ENCODE results near the gene MYO1G.

The MYO1G gene

DNA sequence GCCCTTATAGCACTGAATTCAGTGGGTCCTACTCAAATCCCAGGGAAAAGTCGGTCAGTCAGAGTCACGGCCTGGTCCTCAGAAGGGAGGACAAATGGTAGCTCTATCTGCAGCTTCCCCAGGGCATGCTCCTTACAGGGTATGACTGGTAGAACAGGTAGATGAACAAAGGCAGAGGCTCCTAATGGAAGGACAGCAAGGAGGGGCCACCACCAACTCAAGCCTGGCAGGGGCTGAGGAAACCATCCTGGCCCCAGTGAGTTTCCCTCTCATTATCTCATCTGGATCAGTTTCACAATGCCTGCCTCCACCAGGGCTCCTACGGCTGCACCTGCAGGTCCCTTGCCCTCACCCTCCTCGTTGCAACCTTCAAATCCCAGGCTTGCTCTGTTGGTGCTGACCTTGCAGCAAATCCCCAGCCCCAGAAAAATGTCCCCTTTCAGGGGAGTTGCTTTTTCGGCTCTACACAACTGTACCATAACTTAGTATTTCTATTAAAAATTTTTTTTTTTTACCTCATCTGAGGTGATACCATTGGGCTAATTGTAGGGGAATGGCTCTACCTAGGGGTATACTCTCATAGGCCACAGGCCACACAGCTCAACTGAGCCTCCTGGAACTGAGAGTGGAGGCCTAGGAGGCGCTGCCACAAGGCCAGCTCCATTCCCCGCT lies 2.4 kb upstream of the MYO1G start:
- peak in 1 of 3 donors; percentile 47 for DNase-seq (ENCODE audit: low read depth in 2 of 3, low spot score in 1 of 3)

- DNase-seq (ENCODE audit: low read depth in 2 of 3, low spot score in 1 of 3) = peak; percentile 74 to 87 (median 83)
Observed at GRCh38 chr7:44980393-44981034, 1.7 kb upstream of the MYO1G start.

- no peak for DNase-seq (ENCODE audit: low read depth in 2 of 3, low spot score in 1 of 3)
Observed at GRCh38 chr7:44979481-44980392, 922 bp upstream of the MYO1G start.

GRCh38 chr7:44977959-44978335 lies 868 bp downstream of the MYO1G start:
- no peak for DNase-seq (ENCODE audit: low read depth in 2 of 3, low spot score in 1 of 3)

GRCh38 chr7:44977304-44977958 lies 1.4 kb downstream of the MYO1G start:
- peak; percentile 72 to 76 (median 72) for DNase-seq (ENCODE audit: low read depth in 2 of 3, low spot score in 1 of 3)

DNA sequence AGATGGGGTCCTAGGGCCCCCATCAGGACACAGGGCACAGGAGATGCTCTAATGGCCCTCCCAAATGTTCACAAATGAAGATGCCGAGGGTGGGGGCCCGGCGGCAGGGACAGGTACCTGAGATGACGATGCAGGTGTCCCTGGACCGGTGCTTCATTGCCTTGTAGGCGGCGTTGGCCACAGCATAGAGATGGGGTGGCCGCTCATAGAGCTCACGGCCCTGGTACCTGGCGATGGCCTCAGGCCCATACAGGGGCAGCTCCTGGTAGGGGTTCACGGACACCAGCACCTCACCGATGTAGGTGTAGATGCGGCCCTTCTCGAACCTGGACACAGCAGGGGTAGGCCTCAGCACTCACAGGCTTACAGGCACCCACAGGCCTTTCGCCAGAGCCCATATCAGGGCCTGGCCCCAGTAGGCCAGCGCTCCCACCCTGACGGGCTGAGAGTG lies 2.0 kb downstream of the MYO1G start:
- DNase-seq (ENCODE audit: low read depth in 2 of 3, low spot score in 1 of 3) = no peak

GRCh38 chr7:44976040-44976745 lies 2.6 kb downstream of the MYO1G start:
- DNase-seq (ENCODE audit: low read depth in 2 of 3, low spot score in 1 of 3) = no peak

GRCh38 chr7:44975331-44976039 lies 3.3 kb downstream of the MYO1G start:
- DNase-seq (ENCODE audit: low read depth in 2 of 3, low spot score in 1 of 3) = no peak

DNA sequence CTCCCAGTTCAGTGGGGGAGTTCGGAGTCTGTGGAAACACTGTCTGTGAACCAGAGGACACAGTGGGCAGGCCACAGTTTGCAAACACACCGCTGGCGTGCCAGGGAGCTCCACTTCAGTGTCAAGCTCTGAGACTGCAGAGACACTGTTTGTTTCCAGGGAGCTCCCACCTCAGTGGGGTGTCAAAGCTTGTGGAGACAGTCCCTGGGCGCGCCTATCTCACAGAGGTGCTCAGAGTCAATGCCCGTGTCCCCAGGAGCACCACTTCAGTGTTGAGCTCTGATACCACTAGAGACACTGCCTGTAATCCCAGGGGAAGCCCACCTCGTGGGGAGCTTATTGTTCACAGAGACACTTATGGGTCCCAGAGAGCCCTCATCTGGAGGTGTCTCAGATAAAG lies 4.3 kb downstream of the MYO1G start:
- no peak for DNase-seq (ENCODE audit: low read depth in 2 of 3, low spot score in 1 of 3)

GRCh38 chr7:44973610-44974401 lies 5.0 kb downstream of the MYO1G start:
- no peak for DNase-seq (ENCODE audit: low read depth in 2 of 3, low spot score in 1 of 3)

DNA sequence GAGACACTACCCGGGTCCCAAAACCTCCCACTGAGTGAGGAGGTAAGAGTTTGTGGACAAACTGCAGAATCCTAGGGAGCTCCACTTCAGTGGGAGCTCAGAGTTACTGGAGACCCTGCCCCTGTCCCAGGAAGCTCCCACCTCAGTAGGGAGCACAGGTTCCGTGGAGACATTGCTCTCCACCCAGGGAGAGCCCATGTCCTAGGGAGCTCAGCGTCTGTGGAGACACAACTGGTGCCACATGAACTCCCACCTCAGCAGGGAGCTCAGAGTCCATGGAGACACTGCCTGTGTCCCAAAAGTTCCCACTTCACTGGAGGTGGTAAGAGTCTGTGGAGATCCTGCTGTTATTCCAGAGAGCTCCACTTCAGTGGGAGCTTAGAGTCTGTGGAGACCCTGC lies 6.3 kb downstream of the MYO1G start:
- no peak for DNase-seq (ENCODE audit: low read depth in 2 of 3, low spot score in 1 of 3)

- no peak for DNase-seq (ENCODE audit: low read depth in 2 of 3, low spot score in 1 of 3)
Observed at GRCh38 chr7:44971902-44972441, 6.8 kb downstream of the MYO1G start.

DNA sequence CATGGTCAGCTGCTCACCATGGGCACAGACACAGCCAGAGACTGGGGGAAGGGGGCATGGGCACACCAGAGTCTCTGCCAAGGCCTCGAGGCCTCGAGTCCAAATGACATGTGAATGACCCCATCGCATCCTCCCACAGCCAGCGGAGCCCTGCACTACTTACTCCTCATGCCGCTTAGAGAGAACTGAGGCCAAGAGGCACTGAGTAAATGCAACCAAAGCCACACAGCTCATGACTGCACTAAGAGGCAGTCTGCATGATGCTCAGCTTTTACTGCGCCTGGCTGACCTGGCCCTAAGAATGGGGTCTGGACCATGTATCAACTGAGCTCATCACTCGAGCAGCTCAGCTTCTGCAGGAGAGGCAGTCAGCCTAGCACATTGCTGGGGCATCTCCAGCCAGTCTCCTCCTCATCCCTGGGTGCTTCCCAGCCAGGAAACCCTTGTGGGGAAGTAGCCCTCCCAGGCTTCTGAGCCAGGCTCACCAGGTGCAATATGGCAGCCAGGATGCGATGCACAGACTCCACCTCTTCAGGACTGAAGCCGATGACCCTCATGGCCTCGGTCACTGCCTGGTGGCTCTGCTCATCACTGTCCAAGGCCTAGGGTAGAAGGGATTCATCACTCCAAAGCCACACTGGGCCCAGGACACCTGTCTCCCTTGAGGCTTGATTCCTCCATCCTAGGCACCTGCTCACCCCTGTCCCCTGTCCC lies 7.5 kb downstream of the MYO1G start:
- no peak for DNase-seq (ENCODE audit: low read depth in 2 of 3, low spot score in 1 of 3)

DNA sequence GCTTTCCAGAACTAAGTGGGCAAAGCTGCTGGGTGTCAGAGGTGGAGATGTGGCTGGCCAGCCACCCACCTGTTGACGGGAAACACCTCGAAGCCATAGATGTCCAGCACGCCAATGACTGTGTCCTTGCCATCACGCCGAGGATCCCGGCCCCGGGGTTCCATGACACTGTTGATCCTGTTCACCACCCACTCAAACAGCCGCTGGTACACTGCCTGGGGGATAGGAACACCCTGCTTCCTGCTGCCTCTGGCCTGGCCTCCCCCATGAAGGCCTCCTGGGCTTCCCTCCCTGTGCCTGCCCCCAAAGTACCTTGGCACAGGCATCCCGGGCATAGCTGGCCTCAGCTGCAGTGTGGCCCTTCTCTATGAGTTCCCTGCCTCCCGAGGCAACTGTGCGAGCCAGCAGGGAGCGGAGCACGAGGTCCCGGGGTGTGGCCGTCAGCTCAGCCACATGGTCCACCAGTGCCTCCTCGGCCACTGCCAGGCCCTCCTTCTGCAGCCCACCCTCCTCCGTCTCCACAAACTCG lies 8.2 kb downstream of the MYO1G start:
- no peak for DNase-seq (ENCODE audit: low read depth in 2 of 3, low spot score in 1 of 3)

GRCh38 chr7:44969701-44970522 lies 8.9 kb downstream of the MYO1G start:
- DNase-seq (ENCODE audit: low read depth in 2 of 3, low spot score in 1 of 3) = no peak

DNA sequence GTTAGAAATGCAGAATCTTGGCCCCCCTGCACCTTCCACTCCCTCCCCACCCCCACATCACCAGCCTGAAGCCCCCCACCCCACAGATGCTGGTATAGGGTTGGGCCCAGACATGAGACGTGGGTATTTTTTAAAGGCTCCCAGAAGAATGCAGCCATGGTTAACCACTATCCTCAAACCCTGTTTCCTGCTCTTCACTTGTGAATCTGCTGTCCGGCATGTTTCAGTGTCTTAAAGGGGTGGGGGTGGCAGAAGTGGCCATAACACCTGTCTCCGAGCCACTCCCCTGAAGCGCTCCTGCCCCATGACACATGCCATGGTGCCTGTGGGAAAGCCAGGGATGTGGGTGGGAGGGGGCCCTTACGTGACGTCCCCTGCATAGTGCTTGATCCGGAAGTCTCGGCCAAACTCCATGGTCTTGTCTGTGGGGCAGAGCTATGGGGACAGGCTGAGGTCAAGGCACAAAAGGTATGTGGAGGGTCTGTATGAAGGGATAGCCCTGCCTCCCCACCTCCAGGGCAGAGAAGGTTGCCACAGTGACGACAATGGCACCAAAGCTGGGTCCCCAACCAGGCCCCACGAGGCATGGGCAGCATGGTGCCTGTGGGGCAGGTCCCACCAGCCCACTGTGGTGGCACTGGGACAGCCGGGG lies 9.6 kb downstream of the MYO1G start:
- no peak for DNase-seq (ENCODE audit: low read depth in 2 of 3, low spot score in 1 of 3)

Data from stimulated activated CD4-positive, alpha-beta T cell treated with anti-CD3 and anti-CD28 coated beads, Interleukin-12 subunit alpha, Interleukin-12 subunit beta, amount 100 ng/mL, for 48 hours (primary cell).